ENCODE measurements around the gene KRT36.

The KRT36 gene

DNA sequence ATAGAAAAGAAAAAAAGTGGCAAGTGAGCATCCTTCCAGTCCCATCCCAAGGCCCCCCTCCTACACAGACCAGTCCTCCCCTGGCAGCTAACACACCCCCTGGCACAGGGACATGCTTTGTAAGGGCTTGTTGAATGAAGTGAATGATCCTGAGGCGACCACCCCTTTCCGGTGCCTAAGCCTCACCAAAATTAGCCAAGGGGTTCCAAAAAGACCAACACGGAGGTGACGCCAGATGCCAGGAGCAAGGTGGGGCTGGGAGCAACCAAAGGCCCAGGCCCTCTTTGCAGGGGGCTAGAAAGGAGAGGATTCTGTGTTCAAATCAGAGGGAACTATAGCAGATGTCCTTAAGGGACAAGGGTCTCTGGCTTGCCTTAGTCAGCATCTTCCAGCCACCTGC, 14.3 kb downstream of the KRT36 start:
- TF ChIP-seq POLR2AphosphoS5 (IDR thresholded peaks at IDR 0.05; ENCODE audit: low read depth, low read length) (no peak), TAF1 (IDR thresholded peaks at IDR 0.05; ENCODE audit: borderline replicate concordance, insufficient read depth, low read length) (no peak), FOXP2 (optimal IDR thresholded peaks at IDR 0.05; ENCODE audit: borderline replicate concordance, extremely low read depth, extremely low read length, insufficient read depth) (no peak)

DNA sequence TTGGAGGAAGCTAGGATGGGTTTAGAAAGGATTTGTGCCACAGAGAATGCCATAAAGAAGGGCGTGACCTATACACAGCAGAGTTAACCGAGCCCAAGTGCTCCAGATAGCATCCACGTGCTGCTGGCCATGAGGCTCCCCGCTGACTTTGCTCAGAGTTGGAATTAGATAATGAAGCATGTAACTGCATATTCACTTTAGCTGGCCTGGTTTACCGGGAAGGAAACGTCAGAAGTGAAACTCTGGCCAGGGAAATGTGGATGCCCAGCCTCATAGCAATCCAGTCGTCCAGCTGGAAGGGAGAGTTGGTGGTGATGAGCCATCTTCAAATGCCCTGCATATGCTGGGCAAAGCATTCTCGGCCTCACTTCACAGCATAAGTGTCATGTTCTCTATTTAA, 14.8 kb downstream of the KRT36 start:
- TF ChIP-seq SIN3A (IDR thresholded peaks at IDR 0.05; ENCODE audit: borderline replicate concordance, insufficient read depth, low read length) = no peak
- TF ChIP-seq, protein P1, sequence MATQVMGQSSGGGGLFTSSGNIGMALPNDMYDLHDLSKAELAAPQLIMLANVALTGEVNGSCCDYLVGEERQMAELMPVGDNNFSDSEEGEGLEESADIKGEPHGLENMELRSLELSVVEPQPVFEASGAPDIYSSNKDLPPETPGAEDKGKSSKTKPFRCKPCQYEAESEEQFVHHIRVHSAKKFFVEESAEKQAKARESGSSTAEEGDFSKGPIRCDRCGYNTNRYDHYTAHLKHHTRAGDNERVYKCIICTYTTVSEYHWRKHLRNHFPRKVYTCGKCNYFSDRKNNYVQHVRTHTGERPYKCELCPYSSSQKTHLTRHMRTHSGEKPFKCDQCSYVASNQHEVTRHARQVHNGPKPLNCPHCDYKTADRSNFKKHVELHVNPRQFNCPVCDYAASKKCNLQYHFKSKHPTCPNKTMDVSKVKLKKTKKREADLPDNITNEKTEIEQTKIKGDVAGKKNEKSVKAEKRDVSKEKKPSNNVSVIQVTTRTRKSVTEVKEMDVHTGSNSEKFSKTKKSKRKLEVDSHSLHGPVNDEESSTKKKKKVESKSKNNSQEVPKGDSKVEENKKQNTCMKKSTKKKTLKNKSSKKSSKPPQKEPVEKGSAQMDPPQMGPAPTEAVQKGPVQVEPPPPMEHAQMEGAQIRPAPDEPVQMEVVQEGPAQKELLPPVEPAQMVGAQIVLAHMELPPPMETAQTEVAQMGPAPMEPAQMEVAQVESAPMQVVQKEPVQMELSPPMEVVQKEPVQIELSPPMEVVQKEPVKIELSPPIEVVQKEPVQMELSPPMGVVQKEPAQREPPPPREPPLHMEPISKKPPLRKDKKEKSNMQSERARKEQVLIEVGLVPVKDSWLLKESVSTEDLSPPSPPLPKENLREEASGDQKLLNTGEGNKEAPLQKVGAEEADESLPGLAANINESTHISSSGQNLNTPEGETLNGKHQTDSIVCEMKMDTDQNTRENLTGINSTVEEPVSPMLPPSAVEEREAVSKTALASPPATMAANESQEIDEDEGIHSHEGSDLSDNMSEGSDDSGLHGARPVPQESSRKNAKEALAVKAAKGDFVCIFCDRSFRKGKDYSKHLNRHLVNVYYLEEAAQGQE (IDR thresholded peaks at IDR 0.05; ENCODE audit: insufficient read depth in 1 of 2, low read depth in 2 of 2, low read length in 2 of 2) = no peak
- no peak for TF ChIP-seq TAF1 (IDR thresholded peaks at IDR 0.05; ENCODE audit: borderline replicate concordance, insufficient read depth, low read length)
- no peak for TF ChIP-seq FOXP2 (optimal IDR thresholded peaks at IDR 0.05; ENCODE audit: borderline replicate concordance, extremely low read depth, extremely low read length, insufficient read depth)
- no peak for TF ChIP-seq POLR2AphosphoS5 (IDR thresholded peaks at IDR 0.05; ENCODE audit: low read depth, low read length)

DNA sequence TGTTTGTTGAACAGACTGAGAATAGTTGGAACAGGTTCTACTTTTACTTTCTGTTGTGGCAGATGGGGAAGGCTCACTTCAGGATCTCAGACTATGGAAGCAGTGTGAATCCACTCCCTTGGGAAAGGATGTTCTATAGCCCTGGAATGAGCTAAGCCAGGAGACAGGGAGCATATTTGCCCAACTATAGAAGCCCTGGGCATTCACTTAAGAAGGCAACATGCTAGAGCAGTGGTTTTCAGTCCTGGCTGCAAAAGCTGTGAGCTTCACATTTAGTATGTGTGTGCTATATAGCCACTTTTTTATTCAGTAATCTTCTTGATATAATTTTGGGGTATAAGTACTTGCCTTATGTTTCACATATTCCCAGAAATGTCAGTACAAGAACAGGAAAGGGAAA, 21.4 kb downstream of the KRT36 start:
- no peak for TF ChIP-seq FOXP2 (optimal IDR thresholded peaks at IDR 0.05; ENCODE audit: borderline replicate concordance, extremely low read depth, extremely low read length, insufficient read depth)
- TF ChIP-seq TAF1 (IDR thresholded peaks at IDR 0.05; ENCODE audit: borderline replicate concordance, insufficient read depth, low read length) = no peak
- no peak for TF ChIP-seq POLR2AphosphoS5 (IDR thresholded peaks at IDR 0.05; ENCODE audit: low read depth, low read length)
- no peak for TF ChIP-seq SIN3A (IDR thresholded peaks at IDR 0.05; ENCODE audit: borderline replicate concordance, insufficient read depth, low read length)
- TF ChIP-seq, protein P1 (IDR thresholded peaks at IDR 0.05; ENCODE audit: insufficient read depth in 1 of 2, low read depth in 2 of 2, low read length in 2 of 2) = no peak

DNA sequence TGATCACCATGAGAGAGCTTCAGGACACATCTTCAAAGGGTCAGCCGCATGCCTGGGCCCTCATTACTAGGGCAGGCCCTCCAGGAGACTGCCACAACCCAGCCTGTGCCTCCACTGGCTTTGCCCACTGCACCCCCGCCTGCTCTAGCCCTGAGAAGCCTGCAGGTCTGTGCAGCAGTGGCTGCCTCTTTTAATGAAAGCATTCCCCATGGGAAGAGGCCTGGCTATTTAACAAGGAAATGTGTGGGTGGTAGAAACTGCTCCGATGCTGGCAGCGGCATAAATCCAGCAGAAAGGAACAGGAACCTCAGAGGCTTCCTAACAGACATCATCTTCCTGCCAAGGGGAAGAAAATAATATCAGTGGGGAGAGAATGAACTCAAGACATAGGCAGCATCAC, 22.1 kb downstream of the KRT36 start:
- TF ChIP-seq POLR2AphosphoS5 (IDR thresholded peaks at IDR 0.05; ENCODE audit: low read depth, low read length) (no peak), SIN3A (IDR thresholded peaks at IDR 0.05; ENCODE audit: borderline replicate concordance, insufficient read depth, low read length) (no peak), TAF1 (IDR thresholded peaks at IDR 0.05; ENCODE audit: borderline replicate concordance, insufficient read depth, low read length) (no peak), FOXP2 (optimal IDR thresholded peaks at IDR 0.05; ENCODE audit: borderline replicate concordance, extremely low read depth, extremely low read length, insufficient read depth) (no peak)
- TF ChIP-seq, protein P1 (IDR thresholded peaks at IDR 0.05; ENCODE audit: insufficient read depth in 1 of 2, low read depth in 2 of 2, low read length in 2 of 2) = no peak

DNA sequence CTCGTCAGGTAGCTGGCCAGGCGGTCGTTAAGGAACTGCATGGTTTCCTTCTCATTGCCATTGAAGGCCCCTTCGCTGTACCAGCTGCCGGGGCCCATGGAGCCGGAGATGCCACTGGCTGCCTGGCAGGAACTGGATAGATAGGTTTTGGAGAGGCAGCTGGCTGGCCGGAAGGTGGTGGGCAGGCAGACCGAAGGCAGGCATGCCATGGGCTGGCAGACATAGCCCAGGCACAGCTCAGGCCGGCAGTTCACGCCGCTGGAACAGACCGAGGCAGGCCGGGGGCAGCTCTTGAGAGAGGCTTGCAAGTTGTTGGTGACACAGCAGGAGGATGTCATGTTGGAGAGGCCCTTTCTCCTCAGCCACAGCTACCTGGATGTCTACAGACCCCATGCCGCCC, 22.7 kb downstream of the KRT36 start, which contains the start of gene KRT32:
Gene KRT32, minus strand, starts transcription at position 399 of the 400 bp plus-strand sequence. Its CDS starts 61 bp downstream, at position 338.
- TF ChIP-seq FOXP2 (optimal IDR thresholded peaks at IDR 0.05; ENCODE audit: borderline replicate concordance, extremely low read depth, extremely low read length, insufficient read depth) (no peak), SIN3A (IDR thresholded peaks at IDR 0.05; ENCODE audit: borderline replicate concordance, insufficient read depth, low read length) (no peak), TAF1 (IDR thresholded peaks at IDR 0.05; ENCODE audit: borderline replicate concordance, insufficient read depth, low read length) (no peak), POLR2AphosphoS5 (IDR thresholded peaks at IDR 0.05; ENCODE audit: low read depth, low read length) (no peak)
- TF ChIP-seq, protein P1 (IDR thresholded peaks at IDR 0.05; ENCODE audit: insufficient read depth in 1 of 2, low read depth in 2 of 2, low read length in 2 of 2) = no peak

Data from PFSK-1 (cell line).